Adipose tissue (tissue), 3 donors: Measurements from ENCODE around the gene TRIM27. TPM values are rescaled to one million over a fixed set of nuclear protein-coding genes. Genes with fewer than 3 reads are reported as not detected.

Experiments used
- polyA plus RNA-seq, 3 donors: library from polyadenylated mRNA; stranded (reverse); fragments of 200-250 nt; gene quantifications; one replicate each; pipeline ENCODE4 v1.2.3, GENCODE V29; 2013
- donor health status: healthy with polysubstance abuse.
- donor health status: Bipolar disorder and iron deficiency.
- donor health status: healthy.

Gene TRIM27
- polyA plus RNA-seq, 3 donors: 25.9 to 33.3 (median 26.2) TPM

Other genes starting within 250 kb of the TRIM27 start
- gene ZNF311, start 81.3 kb upstream of the TRIM27 start, polyA plus RNA-seq: 1 to 10 TPM in 1 of 3 donors, under 1 TPM in 2; 0.29 to 1.0 (median 0.61) TPM
- not detected for gene OR2W1, start 121.2 kb upstream of the TRIM27 start, polyA plus RNA-seq
- not detected for gene OR2B3, start 163.3 kb upstream of the TRIM27 start, polyA plus RNA-seq
- not detected for gene OR2J1, start 175.5 kb upstream of the TRIM27 start, polyA plus RNA-seq
- gene OR2J3, start 184.1 kb upstream of the TRIM27 start, polyA plus RNA-seq: not detected
- not detected for gene OR2J2, start 246.9 kb upstream of the TRIM27 start, polyA plus RNA-seq